Thoracic aorta (tissue), 2 donors: ENCODE measurements around the gene HDAC9. TPM values are rescaled to one million over a fixed set of nuclear protein-coding genes. Genes with fewer than 3 reads are reported as not detected.
A peak's percentile ranks its signal among the peaks of the same experiment; 100 is the strongest.

Experiments used
- ATAC-seq: fragments of 150-250 bp; one replicate; pipeline ENCODE4 v1.8.0; 2017; ENCODE audit warnings: low read depth; ENCODE audit not compliant: insufficient number of reproducible peaks, low FRiP score
- DNase-seq: peaks from one replicate; pipeline ENCODE4 v3.0.0-alpha.2; 2020; ENCODE audit warnings: low spot score
- H3K27ac ChIP-seq, 2 donors: fragments of 200-600 bp; sonication (generic); 1 replicate in 1 of 2; 2 replicates in 1 of 2; pipeline ENCODE4 v1.5.1; 2016; ENCODE audit warnings: mild to moderate bottlenecking in 2 of 2, moderate library complexity in 2 of 2
- H3K27me3 ChIP-seq: fragments of 200-600 bp; sonication (generic); replicated peaks from 2 replicates; pipeline ENCODE4 v1.6.0; 2016; ENCODE audit warnings: mild to moderate bottlenecking; ENCODE audit not compliant: insufficient read depth
- H3K36me3 ChIP-seq: fragments of 200-600 bp; sonication (generic); one replicate; pipeline ENCODE4 v1.5.1; 2016
- H3K4me1 ChIP-seq, 2 donors: fragments of 200-600 bp; sonication (generic); 1 replicate in 1 of 2; 2 replicates in 1 of 2; pipeline versions ENCODE4 v1.5.1 to v1.6.0; 2016; ENCODE audit warnings: low read depth in 2 of 2, mild to moderate bottlenecking in 1 of 2; ENCODE audit not compliant: control insufficient read depth in 1 of 2
- H3K4me3 ChIP-seq: fragments of 200-600 bp; sonication (generic); 2 replicates; pipeline ENCODE4 v1.5.1; 2016; ENCODE audit warnings: mild to moderate bottlenecking
- H3K9me3 ChIP-seq: fragments of 200-600 bp; sonication (generic); 2 replicates; pipeline ENCODE4 v1.5.1; 2016
- total RNA-seq, 2 donors: library from RNA; depleted of rRNA; stranded (reverse); fragments of >200 nt; gene quantifications; one replicate each; pipeline versions ENCODE4 v1.1.0 to v1.2.3, GENCODE V29; 2016
- TF ChIP-seq, protein P1 (sequence below): fragments of 200-600 bp; sonication (generic); IDR thresholded peaks from one replicate; pipeline ENCODE4 v1.5.1; 2019; ENCODE audit warnings: antibody characterized with exemption

Gene HDAC9
- total RNA-seq, 2 donors from 2014 or later = 64.1 to 81.6 TPM

GRCh38 chr7:18890885-18891621 lies 395.5 kb downstream of the HDAC9 start:
- ATAC-seq (no peak), DNase-seq (no peak)
- H3K27me3 ChIP-seq = no peaks in the 10 kb centered on the region
- H3K9me3 ChIP-seq = no peaks in the 10 kb centered on the region
- peaks cover 0 to 8% of the 10 kb centered on the region in 2 donors for H3K4me1 ChIP-seq
- H3K27ac ChIP-seq = peak overlapping the region in 1 of 2 donors; percentile 13
- TF ChIP-seq, protein P1, sequence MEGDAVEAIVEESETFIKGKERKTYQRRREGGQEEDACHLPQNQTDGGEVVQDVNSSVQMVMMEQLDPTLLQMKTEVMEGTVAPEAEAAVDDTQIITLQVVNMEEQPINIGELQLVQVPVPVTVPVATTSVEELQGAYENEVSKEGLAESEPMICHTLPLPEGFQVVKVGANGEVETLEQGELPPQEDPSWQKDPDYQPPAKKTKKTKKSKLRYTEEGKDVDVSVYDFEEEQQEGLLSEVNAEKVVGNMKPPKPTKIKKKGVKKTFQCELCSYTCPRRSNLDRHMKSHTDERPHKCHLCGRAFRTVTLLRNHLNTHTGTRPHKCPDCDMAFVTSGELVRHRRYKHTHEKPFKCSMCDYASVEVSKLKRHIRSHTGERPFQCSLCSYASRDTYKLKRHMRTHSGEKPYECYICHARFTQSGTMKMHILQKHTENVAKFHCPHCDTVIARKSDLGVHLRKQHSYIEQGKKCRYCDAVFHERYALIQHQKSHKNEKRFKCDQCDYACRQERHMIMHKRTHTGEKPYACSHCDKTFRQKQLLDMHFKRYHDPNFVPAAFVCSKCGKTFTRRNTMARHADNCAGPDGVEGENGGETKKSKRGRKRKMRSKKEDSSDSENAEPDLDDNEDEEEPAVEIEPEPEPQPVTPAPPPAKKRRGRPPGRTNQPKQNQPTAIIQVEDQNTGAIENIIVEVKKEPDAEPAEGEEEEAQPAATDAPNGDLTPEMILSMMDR = no peak
- no peak overlapping the region for H3K4me3 ChIP-seq
- H3K36me3 ChIP-seq = no peaks in the 10 kb centered on the region

- ATAC-seq (no peak), DNase-seq (no peak)
- H3K36me3 ChIP-seq = no peaks in the 10 kb centered on the region
- no peaks in the 10 kb centered on the region for H3K27me3 ChIP-seq
- H3K27ac ChIP-seq = no peak overlapping the region
- peaks cover 3 to 13% of the 10 kb centered on the region in 2 donors for H3K4me1 ChIP-seq
- TF ChIP-seq, protein P1 = no peak
- no peak overlapping the region for H3K4me3 ChIP-seq
- H3K9me3 ChIP-seq = no peaks in the 10 kb centered on the region
These were observed 397.6 kb downstream of the HDAC9 start for GRCh38 chr7:18893156-18893555.

- Histone ChIP-seq H3K27ac (no peak overlapping the region), H3K4me3 (no peak overlapping the region), H3K9me3 (no peaks in the 10 kb centered on the region), H3K4me1 (peaks cover 3 to 13% of the 10 kb centered on the region in 2 donors), H3K36me3 (no peaks in the 10 kb centered on the region), H3K27me3 (no peaks in the 10 kb centered on the region)
- TF ChIP-seq, protein P1 = no peak
- ATAC-seq = no peak
- no peak for DNase-seq
These were observed 398.6 kb downstream of the HDAC9 start for GRCh38 chr7:18894155-18894554.

DNA sequence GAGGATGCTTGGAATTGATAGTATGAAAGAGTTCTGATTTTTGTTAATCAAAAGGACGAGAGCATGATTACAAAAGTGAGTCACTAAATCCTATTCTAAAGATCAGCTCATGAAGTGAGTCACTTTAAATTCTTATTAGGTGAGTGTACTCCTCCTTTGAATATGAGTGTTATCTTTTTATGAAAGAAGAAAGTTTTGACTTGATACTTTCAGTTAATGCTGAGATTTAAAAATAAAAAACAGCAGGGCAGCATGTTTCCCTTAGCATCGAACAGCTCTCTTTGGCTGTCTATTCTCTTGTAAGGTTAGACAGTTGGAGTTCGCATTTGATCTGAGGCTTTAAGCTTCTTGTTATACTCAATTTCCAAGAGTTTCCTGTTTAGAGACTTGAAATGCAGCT lies 399.9 kb downstream of the HDAC9 start:
- ATAC-seq (no peak), DNase-seq (no peak)
- TF ChIP-seq, protein P1 = no peak
- Histone ChIP-seq H3K36me3 (no peaks in the 10 kb centered on the region), H3K4me1 (peaks cover 3 to 16% of the 10 kb centered on the region in 2 donors), H3K27me3 (no peaks in the 10 kb centered on the region), H3K27ac (no peak overlapping the region), H3K4me3 (no peak overlapping the region), H3K9me3 (no peaks in the 10 kb centered on the region)

GRCh38 chr7:18896343-18896975 lies 400.9 kb downstream of the HDAC9 start:
- no peaks in the 10 kb centered on the region for H3K36me3 ChIP-seq
- H3K27ac ChIP-seq = no peak overlapping the region
- H3K4me1 ChIP-seq = peaks cover 3 to 15% of the 10 kb centered on the region in 2 donors
- no peak overlapping the region for H3K4me3 ChIP-seq
- no peak for DNase-seq
- H3K9me3 ChIP-seq = no peaks in the 10 kb centered on the region
- no peaks in the 10 kb centered on the region for H3K27me3 ChIP-seq
- no peak for ATAC-seq
- TF ChIP-seq, protein P1 = no peak
